Testis (tissue), 2 donors: ENCODE data around the gene PTPRS.

Source experiments
- POLR2A ChIP-seq: fragments of 450-650 bp; IDR thresholded peaks from one replicate; pipeline ENCODE4 v1.6.1; 2017; ENCODE audit warnings: antibody characterized with exemption, mild to moderate bottlenecking, moderate library complexity
- TF ChIP-seq, protein P1 (sequence below), 3 experiments: fragments of 450-650 bp in 2 of 3; fragments of 200-600 bp in 1 of 3; sonication (generic) in 1 of 3; IDR thresholded peaks; one replicate each; pipeline ENCODE4 v1.5.1; 2016 to 2019; ENCODE audit warnings: antibody characterized with exemption in 3 of 3, mild to moderate bottlenecking in 2 of 3, moderate library complexity in 1 of 3

DNA sequence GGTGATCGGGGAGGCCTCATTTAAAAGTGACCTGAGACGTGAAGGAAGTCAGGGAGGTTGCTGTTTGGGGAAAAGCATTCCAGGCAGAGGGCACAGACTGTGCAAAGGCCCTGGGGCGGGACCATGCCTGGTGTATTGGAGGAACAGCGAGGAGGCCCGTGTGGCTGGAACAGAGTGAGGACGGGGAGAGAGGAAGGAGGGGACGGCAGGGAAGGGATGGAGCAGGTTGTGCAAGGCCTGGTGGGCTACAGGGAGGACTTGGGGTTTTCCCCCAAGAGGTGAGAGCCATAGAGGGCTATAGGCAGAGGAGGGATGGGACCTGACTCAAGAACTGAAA, 17.2 kb downstream of the PTPRS start:
- TF ChIP-seq, protein P1, sequence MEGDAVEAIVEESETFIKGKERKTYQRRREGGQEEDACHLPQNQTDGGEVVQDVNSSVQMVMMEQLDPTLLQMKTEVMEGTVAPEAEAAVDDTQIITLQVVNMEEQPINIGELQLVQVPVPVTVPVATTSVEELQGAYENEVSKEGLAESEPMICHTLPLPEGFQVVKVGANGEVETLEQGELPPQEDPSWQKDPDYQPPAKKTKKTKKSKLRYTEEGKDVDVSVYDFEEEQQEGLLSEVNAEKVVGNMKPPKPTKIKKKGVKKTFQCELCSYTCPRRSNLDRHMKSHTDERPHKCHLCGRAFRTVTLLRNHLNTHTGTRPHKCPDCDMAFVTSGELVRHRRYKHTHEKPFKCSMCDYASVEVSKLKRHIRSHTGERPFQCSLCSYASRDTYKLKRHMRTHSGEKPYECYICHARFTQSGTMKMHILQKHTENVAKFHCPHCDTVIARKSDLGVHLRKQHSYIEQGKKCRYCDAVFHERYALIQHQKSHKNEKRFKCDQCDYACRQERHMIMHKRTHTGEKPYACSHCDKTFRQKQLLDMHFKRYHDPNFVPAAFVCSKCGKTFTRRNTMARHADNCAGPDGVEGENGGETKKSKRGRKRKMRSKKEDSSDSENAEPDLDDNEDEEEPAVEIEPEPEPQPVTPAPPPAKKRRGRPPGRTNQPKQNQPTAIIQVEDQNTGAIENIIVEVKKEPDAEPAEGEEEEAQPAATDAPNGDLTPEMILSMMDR (IDR thresholded peaks at IDR 0.05) = no peak
- no peak for TF ChIP-seq POLR2A
